GM19238 (cell line): ENCODE results near the gene PRELID3B.
"Not testable (repeated sequence)": the region's sequence is repeated elsewhere in the genome, so short reads cannot be mapped to it uniquely, and the experiment has no call there.

Source experiments
- DNase-seq: peaks from one replicate; pipeline ENCODE4 v3.0.0; 2011; ENCODE audit warnings: low spot score; ENCODE audit not compliant: insufficient read length

The PRELID3B gene

DNA sequence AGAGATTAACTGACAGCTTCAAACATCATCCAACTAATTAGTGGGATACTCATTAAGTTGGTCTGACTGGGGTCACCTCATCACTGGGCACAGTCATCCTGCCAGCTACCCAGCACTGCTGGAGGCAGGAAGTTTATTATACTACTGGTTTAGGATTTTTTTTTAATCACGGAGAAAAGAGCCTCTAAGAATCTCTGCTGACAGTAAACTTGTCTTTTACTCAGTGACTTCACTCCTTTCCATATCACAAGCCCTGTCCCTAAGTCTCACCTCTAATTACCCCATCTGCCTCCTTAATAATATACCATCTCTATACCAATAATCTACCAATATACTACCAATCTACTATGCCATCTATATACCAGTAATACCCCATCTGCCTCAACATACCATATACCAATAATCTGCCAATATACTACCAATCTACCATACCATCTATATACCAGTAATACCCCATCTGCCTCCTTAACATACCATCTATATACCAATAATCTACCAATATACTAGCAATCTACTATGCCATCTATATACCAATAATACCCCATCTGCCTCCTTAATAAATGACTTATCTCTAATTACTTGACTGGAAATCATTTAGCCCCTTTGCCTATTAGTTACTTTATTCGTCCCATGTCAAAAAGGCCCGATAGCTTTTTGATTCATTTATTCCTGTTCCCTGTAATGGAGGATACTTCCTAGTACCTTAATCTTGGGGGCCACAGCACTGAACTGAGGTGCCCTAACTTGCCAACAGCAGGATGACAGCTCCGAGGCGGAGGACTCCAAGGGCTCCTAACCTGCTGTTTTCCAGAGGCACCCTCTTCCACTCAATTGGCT, 15.5 kb downstream of the PRELID3B start:
- no peak for DNase-seq

- no peak for DNase-seq
Measured at GRCh38 chr20:59025511-59025910, 17.1 kb downstream of the PRELID3B start.

DNA sequence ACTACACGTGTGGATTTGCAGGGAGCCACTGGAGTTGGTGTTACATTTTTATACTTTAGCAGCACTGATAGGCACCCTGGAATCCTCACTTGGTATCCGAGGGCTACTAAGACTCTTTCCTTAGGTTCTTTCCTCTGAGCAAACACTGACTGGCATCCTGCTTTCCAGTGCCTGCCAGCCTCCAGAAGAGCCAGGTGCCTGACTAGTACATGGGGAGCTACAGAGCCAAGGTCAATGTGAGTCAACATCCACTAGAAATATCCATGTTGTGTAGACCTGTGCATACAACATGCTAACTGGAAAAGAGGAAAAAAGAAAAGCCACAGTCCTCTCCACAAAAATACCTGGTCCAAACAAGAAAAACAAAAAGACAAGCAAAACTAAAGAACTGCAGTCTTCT, 17.5 kb downstream of the PRELID3B start:
- no peak for DNase-seq

DNA sequence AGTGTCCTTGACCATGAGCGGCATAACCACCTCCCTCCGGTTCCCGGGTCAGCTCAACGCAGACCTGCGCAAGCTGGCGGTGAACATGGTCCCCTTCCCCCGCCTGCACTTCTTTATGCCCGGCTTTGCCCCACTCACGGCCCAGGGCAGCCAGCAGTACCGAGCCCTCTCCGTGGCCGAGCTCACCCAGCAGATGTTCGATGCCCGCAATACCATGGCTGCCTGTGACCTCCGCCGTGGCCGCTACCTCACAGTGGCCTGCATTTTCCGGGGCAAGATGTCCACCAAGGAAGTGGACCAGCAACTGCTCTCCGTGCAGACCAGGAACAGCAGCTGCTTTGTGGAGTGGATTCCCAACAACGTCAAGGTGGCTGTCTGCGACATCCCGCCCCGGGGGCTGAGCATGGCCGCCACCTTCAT, 18.5 kb downstream of the PRELID3B start:
- DNase-seq: no peak

DNA sequence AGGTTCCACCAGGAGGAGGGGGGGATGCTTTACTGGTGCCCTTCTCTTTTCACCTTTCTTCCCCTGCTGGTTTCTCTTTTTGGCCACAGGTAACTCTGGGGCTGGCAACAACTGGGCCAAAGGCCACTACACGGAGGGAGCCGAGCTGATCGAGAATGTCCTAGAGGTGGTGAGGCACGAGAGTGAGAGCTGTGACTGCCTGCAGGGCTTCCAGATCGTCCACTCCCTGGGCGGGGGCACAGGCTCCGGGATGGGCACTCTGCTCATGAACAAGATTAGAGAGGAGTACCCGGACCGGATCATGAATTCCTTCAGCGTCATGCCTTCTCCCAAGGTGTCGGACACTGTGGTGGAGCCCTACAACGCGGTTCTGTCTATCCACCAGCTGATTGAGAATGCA, 19.0 kb downstream of the PRELID3B start:
- no peak for DNase-seq

- DNase-seq: no peak
Measured at GRCh38 chr20:59022754-59023153, 19.8 kb downstream of the PRELID3B start.

GRCh38 chr20:59020938-59021551, 21.5 kb downstream of the PRELID3B start:
- DNase-seq: no peak

GRCh38 chr20:59019217-59019616, 23.4 kb downstream of the PRELID3B start, which contains the start of gene TUBB1:
Gene TUBB1 (plus strand): TSS chr20:59019429. CDS start chr20:59019523, 94 bp downstream.
- DNase-seq: no peak

GRCh38 chr20:59018817-59019216, 23.8 kb downstream of the PRELID3B start:
- no peak for DNase-seq

DNA sequence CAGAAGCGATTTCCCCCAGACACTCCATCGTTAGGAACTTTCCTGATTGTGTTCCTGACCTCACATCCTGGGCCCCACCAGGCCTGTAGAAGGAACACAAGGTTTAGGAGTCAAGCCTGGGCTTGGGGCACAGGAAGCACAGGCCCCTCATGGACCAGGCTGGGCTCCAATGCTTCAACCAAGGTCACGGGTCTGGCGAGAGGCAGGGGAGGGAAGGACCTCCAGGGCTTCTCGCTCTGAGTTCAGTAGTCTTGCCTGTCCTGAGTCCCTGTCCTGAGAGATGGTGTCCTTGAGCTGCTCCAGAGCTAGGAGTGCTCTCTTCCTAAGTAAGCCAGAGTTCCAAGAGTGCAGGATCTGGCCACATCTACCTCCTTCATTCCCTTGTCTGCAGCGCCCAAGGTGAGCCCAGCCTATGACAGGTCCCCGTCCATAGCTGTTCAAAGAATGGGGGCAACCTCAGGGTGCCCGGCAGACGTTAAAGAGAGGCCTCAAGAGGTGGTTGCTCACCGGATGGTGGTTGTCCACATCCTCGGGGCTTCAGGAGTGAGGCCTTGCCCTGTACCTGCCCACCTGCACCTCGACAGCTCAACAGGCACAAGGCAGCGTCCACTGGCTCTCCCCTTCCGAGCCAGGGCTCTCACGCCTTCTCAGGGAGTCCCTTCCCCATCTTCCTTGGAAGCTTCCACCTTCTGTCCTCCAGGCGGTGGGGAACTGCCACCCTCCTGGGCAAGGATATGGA, 24.9 kb downstream of the PRELID3B start:
- DNase-seq: no peak

GRCh38 chr20:59016795-59017492, 25.6 kb downstream of the PRELID3B start:
- no peak for DNase-seq

DNA sequence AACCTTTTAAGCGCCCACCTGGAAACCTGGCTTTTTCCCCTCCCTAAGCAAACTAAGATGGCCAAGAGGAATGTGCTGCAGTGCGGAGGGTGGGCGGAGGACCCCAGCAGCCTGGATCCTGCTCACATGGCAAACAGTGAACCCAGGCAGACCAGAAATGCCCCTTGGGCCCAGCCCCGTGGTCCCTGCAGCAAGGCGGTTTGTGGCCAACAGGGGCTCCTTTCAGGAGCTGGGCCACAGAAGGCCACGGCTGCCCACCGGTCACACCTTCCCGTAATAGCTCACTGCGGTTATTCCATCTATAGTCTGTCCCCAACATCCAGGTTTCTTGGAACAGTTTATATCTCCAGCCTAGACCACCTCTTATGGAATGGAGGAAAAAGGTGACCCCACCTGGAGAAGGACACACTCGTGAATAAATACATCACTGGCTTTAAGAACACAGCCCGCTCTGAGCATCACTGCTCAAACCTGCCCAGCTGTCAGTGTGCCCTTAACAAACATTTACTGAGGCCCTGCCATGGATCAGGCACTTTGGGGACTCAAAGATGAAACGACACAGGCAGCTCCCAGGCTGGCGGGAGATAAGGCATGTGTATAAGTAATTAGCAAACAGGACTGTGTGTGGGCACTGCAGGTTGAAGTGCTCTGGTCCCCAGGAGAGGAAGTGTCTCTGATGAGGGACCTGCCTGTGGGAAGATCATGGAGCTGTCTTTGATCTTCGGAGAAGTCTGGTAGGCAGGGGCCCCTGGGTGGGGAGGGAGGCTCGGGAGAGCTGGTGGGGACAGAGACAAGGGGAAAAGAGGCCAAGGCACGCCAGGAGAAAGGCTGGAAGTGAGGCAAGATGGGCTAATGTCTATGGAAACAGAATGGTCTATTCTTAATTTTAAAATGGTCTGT, 26.5 kb downstream of the PRELID3B start:
- no peak for DNase-seq

GRCh38 chr20:59015411-59015810, 27.2 kb downstream of the PRELID3B start:
- no peak for DNase-seq

- DNase-seq: no peak
Measured at GRCh38 chr20:59014680-59015389, 27.8 kb downstream of the PRELID3B start.

DNA sequence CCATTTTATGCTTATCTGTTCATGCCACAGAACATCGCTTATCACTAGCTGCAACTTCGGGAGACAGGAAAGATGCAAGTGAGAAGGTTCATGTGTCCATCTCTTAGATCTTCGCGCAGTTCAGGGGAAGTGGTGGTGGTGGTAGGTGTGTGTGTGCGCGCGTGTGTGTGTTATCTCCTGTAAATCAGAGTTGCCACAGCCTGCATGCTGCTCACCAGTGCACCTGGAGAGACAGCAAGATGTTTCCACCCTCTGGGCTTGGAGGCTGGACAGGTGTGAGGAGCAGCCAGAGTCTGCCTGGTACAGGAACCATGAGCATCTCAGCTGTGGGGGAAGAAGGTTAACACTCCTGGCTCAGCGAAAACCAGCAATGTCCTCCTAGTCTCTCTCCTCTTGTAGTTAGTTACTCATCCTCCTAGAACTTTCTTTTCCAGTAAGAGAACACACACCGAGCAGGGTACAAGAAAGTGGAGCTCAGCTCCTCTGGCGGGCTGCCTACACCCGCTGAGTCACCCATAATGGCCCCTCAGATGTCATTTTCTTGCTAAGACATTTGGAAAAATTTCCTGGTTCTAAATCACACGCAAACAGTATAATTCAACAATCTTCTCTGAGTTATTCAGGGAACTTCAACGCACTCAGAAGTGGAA, 28.5 kb downstream of the PRELID3B start:
- DNase-seq: no peak

GRCh38 chr20:59013031-59013951, 29.3 kb downstream of the PRELID3B start:
- no peak for DNase-seq

DNA sequence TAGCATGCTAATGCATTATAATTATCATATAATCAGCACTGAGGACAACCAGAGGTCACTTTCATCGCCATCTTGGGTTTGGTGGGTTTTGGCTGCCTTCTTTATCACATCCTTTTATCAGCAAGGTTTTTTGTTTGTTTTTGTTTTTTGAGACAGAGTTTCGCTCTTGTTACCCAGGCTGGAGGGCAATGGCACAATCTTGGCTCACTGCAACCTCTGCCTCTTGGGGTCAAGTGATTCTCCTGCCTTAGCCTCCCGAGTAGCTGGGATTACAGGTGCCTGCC, 30.8 kb downstream of the PRELID3B start:
- DNase-seq: not testable (repeated sequence)
